Mucosa of stomach (tissue), 1 donor: Measurements from ENCODE around the gene MAOA.
"Not testable (repeated sequence)": the region's sequence is repeated elsewhere in the genome, so short reads cannot be mapped to it uniquely, and the experiment has no call there.

ENCODE experiments used
- H3K27me3 ChIP-seq: one replicate; pipeline ENCODE4 v1.7.0; 2013; ENCODE audit warnings: mild to moderate bottlenecking, low read length; ENCODE audit not compliant: control insufficient read depth, insufficient read depth
- H3K36me3 ChIP-seq: one replicate; pipeline ENCODE4 v1.7.0; 2013; ENCODE audit warnings: low read length; ENCODE audit not compliant: control insufficient read depth, insufficient read depth
- H3K4me1 ChIP-seq: one replicate; pipeline ENCODE4 v1.7.0; 2013; ENCODE audit warnings: mild to moderate bottlenecking, low read length; ENCODE audit not compliant: control insufficient read depth, insufficient read depth
- H3K4me3 ChIP-seq: one replicate; pipeline ENCODE4 v1.7.0; 2013; ENCODE audit warnings: low read length
- H3K9ac ChIP-seq: one replicate; pipeline ENCODE4 v1.7.0; 2013; ENCODE audit warnings: mild to moderate bottlenecking, low read length, moderate library complexity
- H3K9me3 ChIP-seq: one replicate; pipeline ENCODE4 v1.7.0; 2013; ENCODE audit warnings: mild to moderate bottlenecking, low read length, moderate library complexity; ENCODE audit not compliant: control insufficient read depth
- donor health status: Pancreatic carcinoma.

The MAOA gene

DNA sequence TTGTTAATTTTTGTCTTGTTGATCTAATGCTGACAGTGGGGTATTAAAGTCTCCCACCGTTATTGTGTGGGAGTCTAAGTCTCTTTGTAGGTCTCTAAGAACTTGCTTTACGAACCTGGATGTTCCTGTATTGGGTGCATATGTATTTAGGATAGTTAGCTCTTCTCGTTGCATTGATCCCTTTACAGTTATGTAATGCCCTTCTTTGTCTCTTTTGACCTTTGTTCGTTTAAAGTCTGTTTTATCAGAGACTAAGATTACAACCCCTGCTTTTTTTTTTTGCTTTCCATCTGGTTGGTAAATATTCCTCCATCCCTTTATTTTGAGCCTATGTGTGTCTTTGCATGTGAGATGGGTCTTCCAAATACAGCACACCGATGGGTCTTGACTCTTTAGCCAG lies 69.1 kb downstream of the MAOA start:
- not testable (repeated sequence) for H3K9me3 ChIP-seq, H3K9ac ChIP-seq, H3K4me3 ChIP-seq, H3K36me3 ChIP-seq, H3K27me3 ChIP-seq, H3K4me1 ChIP-seq

DNA sequence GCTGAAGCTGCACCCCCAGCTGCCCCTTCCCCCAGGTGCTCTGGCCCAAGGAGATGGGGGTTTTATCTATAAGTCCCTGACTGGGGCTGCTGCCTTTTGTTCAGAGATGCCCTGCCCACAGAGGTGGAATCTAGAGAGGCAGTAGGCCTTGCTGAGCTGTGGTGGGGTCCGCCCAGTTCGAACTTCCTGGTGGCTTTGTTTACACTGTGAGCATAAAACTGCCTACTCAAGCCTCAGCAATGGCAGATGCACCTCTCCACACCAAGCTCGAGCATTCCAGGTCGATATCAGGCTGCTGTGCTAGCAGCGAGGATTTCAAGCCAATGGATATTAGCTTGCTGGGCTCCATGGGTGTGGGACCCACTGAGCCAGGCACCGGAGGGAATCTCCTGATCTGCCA lies 71.2 kb downstream of the MAOA start:
- H3K9me3 ChIP-seq, H3K36me3 ChIP-seq, H3K4me3 ChIP-seq, H3K4me1 ChIP-seq, H3K27me3 ChIP-seq, H3K9ac ChIP-seq: not testable (repeated sequence)

GRCh38 chrX:43728002-43728401 lies 71.9 kb downstream of the MAOA start:
- no peak overlapping the region for H3K9ac ChIP-seq
- peaks cover 5% of the 10 kb centered on the region for H3K4me1 ChIP-seq
- H3K36me3 ChIP-seq: no peaks in the 10 kb centered on the region
- H3K27me3 ChIP-seq: no peaks in the 10 kb centered on the region
- no peaks in the 10 kb centered on the region for H3K9me3 ChIP-seq
- H3K4me3 ChIP-seq: no peak overlapping the region

DNA sequence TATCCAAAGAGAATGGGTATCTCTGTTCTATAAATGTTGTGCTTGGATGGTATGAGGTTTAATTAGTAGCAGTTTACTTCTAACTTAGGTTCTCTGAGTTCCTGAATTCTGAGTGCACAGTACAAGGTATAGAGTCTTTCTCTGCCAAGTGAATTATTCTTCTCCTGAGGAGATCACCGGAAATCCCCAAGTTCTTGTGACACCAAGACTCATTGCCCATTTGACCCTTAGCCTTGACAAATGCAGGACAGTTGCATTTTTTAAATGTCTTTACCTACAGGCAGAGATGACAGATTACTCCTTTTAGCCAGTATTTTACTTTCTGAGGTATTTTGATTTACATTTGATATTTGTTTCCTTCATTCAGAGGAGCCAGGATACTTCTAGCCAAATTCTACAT lies 72.9 kb downstream of the MAOA start:
- Histone ChIP-seq H3K9ac (no peak overlapping the region), H3K27me3 (no peaks in the 10 kb centered on the region), H3K36me3 (no peaks in the 10 kb centered on the region), H3K9me3 (no peaks in the 10 kb centered on the region), H3K4me3 (no peak overlapping the region), H3K4me1 (peaks cover 5% of the 10 kb centered on the region)

GRCh38 chrX:43731086-43731485 lies 75.0 kb downstream of the MAOA start:
- H3K4me3 ChIP-seq: no peak overlapping the region
- H3K4me1 ChIP-seq: peaks cover 5% of the 10 kb centered on the region
- no peak overlapping the region for H3K9ac ChIP-seq
- no peaks in the 10 kb centered on the region for H3K36me3 ChIP-seq
- no peaks in the 10 kb centered on the region for H3K27me3 ChIP-seq
- no peaks in the 10 kb centered on the region for H3K9me3 ChIP-seq

DNA sequence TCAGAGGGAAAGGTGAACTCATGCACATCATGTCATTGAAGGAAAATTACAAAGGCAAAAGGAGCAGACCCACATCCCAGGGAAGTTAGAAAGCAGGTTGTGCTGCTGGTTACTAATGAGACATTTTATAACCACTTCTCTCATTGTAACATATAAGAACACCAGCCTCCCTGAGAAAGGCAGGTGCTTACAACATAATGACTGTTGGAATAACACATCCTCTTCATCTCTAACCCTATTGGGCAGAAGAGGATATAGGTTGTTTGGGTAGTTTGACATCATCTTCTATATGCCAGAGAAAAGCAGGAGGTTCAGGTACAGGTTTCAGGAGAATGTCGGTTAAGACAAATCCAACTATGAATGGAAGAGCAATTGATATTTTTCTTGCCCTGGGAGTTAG lies 77.6 kb downstream of the MAOA start:
- no peaks in the 10 kb centered on the region for H3K36me3 ChIP-seq
- no peak overlapping the region for H3K9ac ChIP-seq
- H3K4me1 ChIP-seq: no peaks in the 10 kb centered on the region
- no peaks in the 10 kb centered on the region for H3K9me3 ChIP-seq
- no peak overlapping the region for H3K4me3 ChIP-seq
- no peaks in the 10 kb centered on the region for H3K27me3 ChIP-seq

DNA sequence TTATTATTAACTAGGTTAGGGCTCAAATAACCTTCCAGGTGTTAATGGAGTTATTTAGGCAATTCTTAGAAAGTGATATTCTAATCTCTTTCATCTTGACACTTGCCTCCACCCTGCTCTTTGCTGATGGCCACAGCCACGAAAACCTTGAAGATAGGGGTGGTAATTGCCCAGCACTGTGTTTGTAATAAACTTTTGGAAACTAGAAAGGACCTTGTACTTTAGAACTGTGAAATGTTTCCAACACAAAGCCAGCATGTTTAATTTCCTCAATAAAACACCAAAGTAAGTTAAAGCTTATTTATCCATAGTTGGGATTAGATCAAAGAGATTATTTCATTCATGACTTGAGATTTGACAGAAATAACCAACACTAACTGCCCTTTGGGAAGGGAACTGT lies 78.3 kb downstream of the MAOA start:
- Histone ChIP-seq H3K36me3 (no peaks in the 10 kb centered on the region), H3K4me3 (no peak overlapping the region), H3K27me3 (no peaks in the 10 kb centered on the region), H3K9me3 (no peaks in the 10 kb centered on the region), H3K9ac (no peak overlapping the region), H3K4me1 (no peaks in the 10 kb centered on the region)

GRCh38 chrX:43735534-43735933 lies 79.4 kb downstream of the MAOA start:
- H3K9me3 ChIP-seq: no peaks in the 10 kb centered on the region
- H3K4me1 ChIP-seq: no peaks in the 10 kb centered on the region
- no peak overlapping the region for H3K4me3 ChIP-seq
- H3K9ac ChIP-seq: no peak overlapping the region
- no peaks in the 10 kb centered on the region for H3K36me3 ChIP-seq
- H3K27me3 ChIP-seq: no peaks in the 10 kb centered on the region

DNA sequence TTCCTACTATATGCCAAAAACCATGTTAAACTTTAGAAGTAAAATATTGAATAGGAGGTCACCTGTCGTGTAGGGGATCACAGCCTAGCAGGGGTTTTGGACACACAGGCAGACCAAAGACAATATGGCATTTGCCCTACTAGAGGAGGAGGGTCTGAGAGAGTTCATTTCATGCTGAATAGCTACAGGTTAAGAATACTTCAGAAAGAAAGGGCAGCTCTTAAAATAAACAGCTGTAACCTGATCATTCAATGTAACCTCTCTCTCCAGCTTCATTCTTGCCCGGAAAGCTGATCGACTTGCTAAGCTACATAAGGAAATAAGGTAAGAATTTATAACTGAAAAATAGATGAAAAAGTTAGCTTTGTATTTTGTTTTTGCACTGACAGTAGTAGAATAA lies 79.9 kb downstream of the MAOA start:
- no peaks in the 10 kb centered on the region for H3K4me1 ChIP-seq
- H3K9ac ChIP-seq: no peak overlapping the region
- no peaks in the 10 kb centered on the region for H3K9me3 ChIP-seq
- H3K4me3 ChIP-seq: no peak overlapping the region
- H3K36me3 ChIP-seq: no peaks in the 10 kb centered on the region
- H3K27me3 ChIP-seq: no peaks in the 10 kb centered on the region

- Histone ChIP-seq H3K9me3 (no peaks in the 10 kb centered on the region), H3K4me3 (no peak overlapping the region), H3K4me1 (peaks cover 17% of the 10 kb centered on the region), H3K9ac (no peak overlapping the region), H3K27me3 (no peaks in the 10 kb centered on the region), H3K36me3 (no peaks in the 10 kb centered on the region)
Measured at GRCh38 chrX:43741843-43742573, 85.9 kb downstream of the MAOA start.

DNA sequence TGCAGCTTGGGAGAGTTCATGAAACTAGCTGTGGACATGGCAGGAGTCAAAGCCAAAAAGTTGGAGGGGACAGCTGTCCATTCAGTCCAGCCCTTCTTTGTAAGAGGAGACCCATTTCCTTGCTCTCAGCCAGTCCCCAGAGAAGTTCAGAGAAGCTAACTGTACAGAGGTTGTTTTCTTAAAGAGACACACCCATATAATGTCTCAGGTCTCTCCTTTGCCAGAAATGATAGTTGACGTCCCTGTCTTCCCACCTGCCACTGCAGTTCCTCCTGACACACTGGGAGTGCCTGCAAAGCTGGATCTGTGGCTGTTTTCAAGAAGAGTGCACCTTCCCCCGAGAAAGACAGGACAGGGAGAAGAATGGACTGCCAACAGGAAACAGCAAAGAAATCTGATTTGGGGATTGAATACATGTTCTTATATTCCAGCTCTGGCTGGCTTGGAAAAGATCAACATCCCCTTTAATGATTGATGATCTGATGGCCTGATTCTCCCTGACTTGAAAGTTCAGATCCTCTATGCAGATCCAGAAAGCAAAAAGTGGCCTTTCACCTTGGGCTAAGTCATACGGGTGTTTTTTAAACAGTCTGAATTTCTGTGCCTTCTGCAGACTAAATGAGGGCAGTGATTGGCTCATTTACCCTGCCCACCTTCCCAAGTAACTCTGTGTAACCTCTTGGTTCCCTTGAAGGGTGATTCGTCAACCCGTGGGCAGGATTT lies 87.2 kb downstream of the MAOA start:
- H3K4me1 ChIP-seq: peaks cover 20% of the 10 kb centered on the region
- H3K27me3 ChIP-seq: no peaks in the 10 kb centered on the region
- H3K36me3 ChIP-seq: no peaks in the 10 kb centered on the region
- H3K9me3 ChIP-seq: no peaks in the 10 kb centered on the region
- no peak overlapping the region for H3K9ac ChIP-seq
- no peak overlapping the region for H3K4me3 ChIP-seq

DNA sequence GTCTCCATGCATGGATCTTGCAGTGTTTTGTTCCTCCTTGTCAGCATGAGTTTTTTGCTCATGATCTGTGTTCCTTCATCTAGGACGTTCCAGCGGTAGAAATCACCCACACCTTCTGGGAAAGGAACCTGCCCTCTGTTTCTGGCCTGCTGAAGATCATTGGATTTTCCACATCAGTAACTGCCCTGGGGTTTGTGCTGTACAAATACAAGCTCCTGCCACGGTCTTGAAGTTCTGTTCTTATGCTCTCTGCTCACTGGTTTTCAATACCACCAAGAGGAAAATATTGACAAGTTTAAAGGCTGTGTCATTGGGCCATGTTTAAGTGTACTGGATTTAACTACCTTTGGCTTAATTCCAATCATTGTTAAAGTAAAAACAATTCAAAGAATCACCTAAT lies 88.2 kb downstream of the MAOA start:
- Histone ChIP-seq H3K36me3 (no peaks in the 10 kb centered on the region), H3K9me3 (no peaks in the 10 kb centered on the region), H3K4me1 (peaks cover 20% of the 10 kb centered on the region), H3K4me3 (no peak overlapping the region), H3K9ac (no peak overlapping the region), H3K27me3 (no peaks in the 10 kb centered on the region)
